Measurements from ENCODE around the gene ATG16L1.

The ATG16L1 gene

GRCh38 chr2:233259730-233260129 lies 8.3 kb downstream of the ATG16L1 start:
- Histone ChIP-seq H4K20me1 (ENCODE audit: insufficient read depth, low read length) (no peaks in the 10 kb centered on the region), H3F3A (ENCODE audit: insufficient read depth, low read length) (no peaks in the 10 kb centered on the region), H2AFZ (ENCODE audit: low read length) (no peak overlapping the region), H3K4me3 (ENCODE audit: low read length) (no peak overlapping the region), H3K4me1 (ENCODE audit: low read length) (no peaks in the 10 kb centered on the region), H3K27me3 (replicated peaks; ENCODE audit: insufficient read depth, low read length) (no peaks in the 10 kb centered on the region), H3K9ac (ENCODE audit: low read length) (no peak overlapping the region), H3K27ac (ENCODE audit: low read length) (no peak overlapping the region), H3K79me2 (ENCODE audit: low read length) (peaks cover 58% of the 10 kb centered on the region), H3K9me2 (replicated peaks; ENCODE audit: insufficient read depth, low read length) (no peaks in the 10 kb centered on the region), H3K36me3 (replicated peaks; ENCODE audit: insufficient read depth, low read length) (peaks cover 17% of the 10 kb centered on the region), H3K4me2 (ENCODE audit: low read depth, low read length) (no peak overlapping the region), H3K9me3 (replicated peaks; ENCODE audit: insufficient read depth, low read length) (no peaks in the 10 kb centered on the region)
- DNase-seq = no peak
- TF ChIP-seq EZH2phosphoT487 (IDR thresholded peaks at IDR 0.05; ENCODE audit: low read length) (no peak), CTCF (IDR thresholded peaks at IDR 0.05; ENCODE audit: low read length) (no peak), EZH2 (optimal IDR thresholded peaks at IDR 0.05; ENCODE audit: low read depth, low read length) (no peak)

- DNase-seq = no peak
- H3K9ac ChIP-seq (ENCODE audit: low read length) = no peak overlapping the region
- no peaks in the 10 kb centered on the region for H3F3A ChIP-seq (ENCODE audit: insufficient read depth, low read length)
- TF ChIP-seq CTCF (IDR thresholded peaks at IDR 0.05; ENCODE audit: low read length) (no peak), EZH2phosphoT487 (IDR thresholded peaks at IDR 0.05; ENCODE audit: low read length) (no peak), EZH2 (optimal IDR thresholded peaks at IDR 0.05; ENCODE audit: low read depth, low read length) (no peak)
- H3K79me2 ChIP-seq (ENCODE audit: low read length) = peaks cover 50% of the 10 kb centered on the region
- H3K27ac ChIP-seq (ENCODE audit: low read length) = no peak overlapping the region
- no peak overlapping the region for H2AFZ ChIP-seq (ENCODE audit: low read length)
- no peaks in the 10 kb centered on the region for H3K27me3 ChIP-seq (replicated peaks; ENCODE audit: insufficient read depth, low read length)
- H3K4me1 ChIP-seq (ENCODE audit: low read length) = no peaks in the 10 kb centered on the region
- no peaks in the 10 kb centered on the region for H3K9me2 ChIP-seq (replicated peaks; ENCODE audit: insufficient read depth, low read length)
- H3K4me3 ChIP-seq (ENCODE audit: low read length) = no peak overlapping the region
- H3K36me3 ChIP-seq (replicated peaks; ENCODE audit: insufficient read depth, low read length) = peaks cover 17% of the 10 kb centered on the region
- no peaks in the 10 kb centered on the region for H3K9me3 ChIP-seq (replicated peaks; ENCODE audit: insufficient read depth, low read length)
- H3K4me2 ChIP-seq (ENCODE audit: low read depth, low read length) = no peak overlapping the region
- H4K20me1 ChIP-seq (ENCODE audit: insufficient read depth, low read length) = no peaks in the 10 kb centered on the region
These were observed 9.2 kb downstream of the ATG16L1 start for GRCh38 chr2:233260661-233261060.

GRCh38 chr2:233261819-233262555 lies 10.5 kb downstream of the ATG16L1 start:
- Histone ChIP-seq H3K36me3 (replicated peaks; ENCODE audit: insufficient read depth, low read length) (peaks cover 21% of the 10 kb centered on the region), H4K20me1 (ENCODE audit: insufficient read depth, low read length) (no peaks in the 10 kb centered on the region), H3F3A (ENCODE audit: insufficient read depth, low read length) (peaks cover 4% of the 10 kb centered on the region; the same call in 1 of the 2 replicates), H3K4me3 (ENCODE audit: low read length) (no peak overlapping the region), H3K4me2 (ENCODE audit: low read depth, low read length) (no peak overlapping the region), H3K9me2 (replicated peaks; ENCODE audit: insufficient read depth, low read length) (no peaks in the 10 kb centered on the region), H3K79me2 (ENCODE audit: low read length) (peaks cover 42% of the 10 kb centered on the region), H3K4me1 (ENCODE audit: low read length) (no peaks in the 10 kb centered on the region), H2AFZ (ENCODE audit: low read length) (no peak overlapping the region), H3K9ac (ENCODE audit: low read length) (no peak overlapping the region), H3K27me3 (replicated peaks; ENCODE audit: insufficient read depth, low read length) (no peaks in the 10 kb centered on the region), H3K9me3 (replicated peaks; ENCODE audit: insufficient read depth, low read length) (no peaks in the 10 kb centered on the region), H3K27ac (ENCODE audit: low read length) (no peak overlapping the region)
- TF ChIP-seq CTCF (IDR thresholded peaks at IDR 0.05; ENCODE audit: low read length) = no peak
- TF ChIP-seq EZH2phosphoT487 (IDR thresholded peaks at IDR 0.05; ENCODE audit: low read length) = no peak
- no peak for TF ChIP-seq EZH2 (optimal IDR thresholded peaks at IDR 0.05; ENCODE audit: low read depth, low read length)
- no peak for DNase-seq

Measured in MM.1S (cell line).